Spleen (tissue), 11 donors: Measurements from ENCODE around the gene MAST4. TPM values are rescaled to one million over a fixed set of nuclear protein-coding genes. Genes with fewer than 3 reads are reported as not detected.

Experiments used
- DNase-seq: peaks from one replicate; pipeline ENCODE4 v3.0.0-alpha.2; 2020
- H3K27ac ChIP-seq, 8 donors: fragments of 200-600 bp; sonication (generic) in 7 of 8; 1 replicate in 4 of 8; 2 replicates in 4 of 8; pipeline versions ENCODE4 v1.5.0 to v1.8.0; 2016 to 2021; ENCODE audit warnings: inconsistent platforms in 4 of 8, mild to moderate bottlenecking in 4 of 8, moderate library complexity in 1 of 8
- H3K27me3 ChIP-seq, 7 donors: fragments of 200-600 bp; sonication (generic) in 6 of 7; replicated peaks in 1 of 7; 1 replicate in 4 of 7; 2 replicates in 3 of 7; pipeline versions ENCODE4 v1.5.0 to v1.8.0; 2016 to 2021; ENCODE audit warnings: inconsistent platforms in 3 of 7, mild to moderate bottlenecking in 1 of 7
- H3K36me3 ChIP-seq, 6 donors: fragments of 200-600 bp; sonication (generic) in 5 of 6; 1 replicate in 4 of 6; 2 replicates in 2 of 6; pipeline versions ENCODE4 v1.5.0 to v1.8.0; 2016 to 2021; ENCODE audit warnings: inconsistent platforms in 2 of 6
- H3K4me1 ChIP-seq, 6 donors: fragments of 200-600 bp; sonication (generic) in 5 of 6; 1 replicate in 3 of 6; 2 replicates in 3 of 6; pipeline versions ENCODE4 v1.5.0 to v1.8.0; 2016 to 2021; ENCODE audit warnings: inconsistent platforms in 3 of 6
- H3K4me3 ChIP-seq, 8 donors: fragments of 200-600 bp; sonication (generic) in 7 of 8; 1 replicate in 4 of 8; 2 replicates in 4 of 8; pipeline versions ENCODE4 v1.5.0 to v1.8.0; 2016 to 2021; ENCODE audit warnings: inconsistent platforms in 4 of 8, mild to moderate bottlenecking in 4 of 8, moderate library complexity in 2 of 8
- H3K9me3 ChIP-seq, 8 donors: fragments of 200-600 bp; sonication (generic) in 7 of 8; 1 replicate in 4 of 8; 2 replicates in 4 of 8; pipeline versions ENCODE4 v1.5.0 to v1.8.0; 2016 to 2021; ENCODE audit warnings: inconsistent platforms in 4 of 8
- POLR2A ChIP-seq, 3 donors: fragments of 450-650 bp; IDR thresholded peaks; one replicate each; pipeline ENCODE4 v1.5.1; 2017; ENCODE audit warnings: antibody characterized with exemption in 3 of 3, mild to moderate bottlenecking in 1 of 3
- POLR2AphosphoS5 ChIP-seq, 3 donors: sonication (generic); formaldehyde crosslinking; IDR thresholded peaks; one replicate each; pipeline ENCODE4 v1.5.1; 2017; ENCODE audit warnings: antibody characterized with exemption in 3 of 3
- WGBS, 5 donors: extraction: QIAGEN DNeasy Blood & Tissue Kit in 3 of 5; methylation state at CpG; one replicate each; pipeline versions ENCODE4 v1.1.5 to v1.1.7; 2013 to 2018; 5-methylcytosine and 5-hydroxymethylcytosine counted together
- intact Hi-C: fragments of 100-400 bp; cut with DNase I; formaldehyde crosslinking; loops from one replicate; pipeline ENCODE4 v1.15.0; 2023; ENCODE audit warnings: low total_unique reads
- polyA plus RNA-seq, 3 donors: library from polyadenylated mRNA; stranded (reverse); fragments of 200-250 nt; gene quantifications; one replicate each; pipeline ENCODE4 v1.2.1, GENCODE V29; 2013
- total RNA-seq, 7 donors: library from RNA; depleted of rRNA in 3 of 7; stranded (reverse); fragments of >200 nt in 3 of 7; fragmentation: NEBNext Ultra II Directional in 4 of 7; extraction: Animal tissue kit (Norgen Biotek cat#: 25700) in 4 of 7; gene quantifications; one replicate each; pipeline versions ENCODE4 v1.1.0 to v1.2.1, GENCODE V29; 2016 to 2021
- TF ChIP-seq, protein P1 (sequence below), 11 experiments: fragments of 200-600 bp in 7 of 11; fragments of 450-650 bp in 4 of 11; sonication (generic) in 4 of 11; IDR thresholded peaks in 8 of 11; conservative IDR thresholded peaks in 3 of 11; 1 replicate in 7 of 11; 2 replicates in 4 of 11; pipeline versions ENCODE4 v1.4.0 to v1.8.0; 2016 to 2021; ENCODE audit warnings: antibody characterized with exemption in 11 of 11, inconsistent platforms in 4 of 11, mild to moderate bottlenecking in 1 of 11
- donor health status: healthy with polysubstance abuse.
- donor health status: DM: no; HTN: no; CAD: no; lungs with moderate emphysema.
- donor health status: DM: no; HTN: no; CAD: no.
- donor health status: Bipolar disorder and iron deficiency.
- donor health status: healthy.
- donor health status: DM: no; HTN: no; CAD: no.
- donor health status: DM: yes; HTN: yes; CAD: no.

MAST4 gene
- total and polyA plus RNA-seq, 10 donors = 2.5 to 43.7 (median 25.4) TPM

DNA sequence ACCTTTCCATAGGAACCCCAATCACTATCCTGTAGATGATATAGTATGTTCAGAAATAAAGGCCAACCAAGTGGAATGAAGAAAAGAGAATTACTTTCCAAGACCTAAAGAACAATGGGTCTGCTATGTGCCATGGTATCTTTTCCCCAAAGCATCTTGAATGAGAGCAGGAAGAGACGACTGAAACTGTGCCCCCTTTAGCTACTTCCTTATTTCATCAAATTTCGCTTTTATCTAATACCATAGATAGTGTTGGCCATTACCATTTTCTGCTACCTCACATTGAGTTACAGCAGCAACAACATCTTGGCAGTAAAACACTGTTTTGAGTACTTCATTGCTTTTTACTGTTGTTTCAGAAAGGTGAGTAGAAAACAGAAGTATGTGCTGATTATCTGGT is 333.8 kb downstream of the MAST4 start:
- no peak for DNase-seq
- Histone ChIP-seq H3K27me3 (no peaks in the 10 kb centered on the region), H3K27ac (no peak overlapping the region), H3K9me3 (no peaks in the 10 kb centered on the region), H3K4me1 (no peaks in the 10 kb centered on the region), H3K36me3 (no peaks in the 10 kb centered on the region), H3K4me3 (no peak overlapping the region)
- intact Hi-C loops = no loop called here
- TF ChIP-seq POLR2A (IDR thresholded peaks at IDR 0.05) (no peak), POLR2AphosphoS5 (IDR thresholded peaks at IDR 0.05) (no peak)
- TF ChIP-seq, protein P1, sequence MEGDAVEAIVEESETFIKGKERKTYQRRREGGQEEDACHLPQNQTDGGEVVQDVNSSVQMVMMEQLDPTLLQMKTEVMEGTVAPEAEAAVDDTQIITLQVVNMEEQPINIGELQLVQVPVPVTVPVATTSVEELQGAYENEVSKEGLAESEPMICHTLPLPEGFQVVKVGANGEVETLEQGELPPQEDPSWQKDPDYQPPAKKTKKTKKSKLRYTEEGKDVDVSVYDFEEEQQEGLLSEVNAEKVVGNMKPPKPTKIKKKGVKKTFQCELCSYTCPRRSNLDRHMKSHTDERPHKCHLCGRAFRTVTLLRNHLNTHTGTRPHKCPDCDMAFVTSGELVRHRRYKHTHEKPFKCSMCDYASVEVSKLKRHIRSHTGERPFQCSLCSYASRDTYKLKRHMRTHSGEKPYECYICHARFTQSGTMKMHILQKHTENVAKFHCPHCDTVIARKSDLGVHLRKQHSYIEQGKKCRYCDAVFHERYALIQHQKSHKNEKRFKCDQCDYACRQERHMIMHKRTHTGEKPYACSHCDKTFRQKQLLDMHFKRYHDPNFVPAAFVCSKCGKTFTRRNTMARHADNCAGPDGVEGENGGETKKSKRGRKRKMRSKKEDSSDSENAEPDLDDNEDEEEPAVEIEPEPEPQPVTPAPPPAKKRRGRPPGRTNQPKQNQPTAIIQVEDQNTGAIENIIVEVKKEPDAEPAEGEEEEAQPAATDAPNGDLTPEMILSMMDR (IDR thresholded peaks at IDR 0.05 in 8 of 11, conservative IDR thresholded peaks at IDR 0.05 in 3 of 11) = no peak
- WGBS, 5 donors = 55 to 75% (median 64%) methylated on average over 2 of the region's 2 CpGs

DNA sequence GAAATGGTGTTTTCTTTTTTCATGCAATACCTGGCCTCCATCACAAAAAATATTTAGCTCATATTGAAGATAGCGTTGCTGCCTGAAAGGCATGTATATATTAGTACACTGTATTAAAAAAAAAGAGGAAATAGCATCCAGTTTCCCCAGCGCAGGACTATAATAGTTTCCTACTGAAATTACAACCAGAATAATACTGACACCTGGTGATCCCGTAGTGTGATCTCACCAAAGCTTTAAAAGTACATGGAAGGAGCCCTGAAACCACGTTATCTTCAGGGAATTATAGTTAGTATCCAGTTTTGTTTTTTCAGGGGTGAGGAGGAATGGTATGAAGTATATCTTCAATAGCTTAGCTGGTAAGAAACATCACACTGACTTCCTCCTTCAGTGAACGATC is 335.5 kb downstream of the MAST4 start:
- no peak overlapping the region for H3K4me3 ChIP-seq
- no peak overlapping the region for H3K27ac ChIP-seq
- no peaks in the 10 kb centered on the region for H3K27me3 ChIP-seq
- no peaks in the 10 kb centered on the region for H3K36me3 ChIP-seq
- no peaks in the 10 kb centered on the region for H3K4me1 ChIP-seq
- DNase-seq = no peak
- H3K9me3 ChIP-seq = no peaks in the 10 kb centered on the region
- TF ChIP-seq POLR2A (IDR thresholded peaks at IDR 0.05) (no peak), POLR2AphosphoS5 (IDR thresholded peaks at IDR 0.05) (no peak)
- TF ChIP-seq, protein P1 (IDR thresholded peaks at IDR 0.05 in 8 of 11, conservative IDR thresholded peaks at IDR 0.05 in 3 of 11) = no peak
- WGBS, 5 donors = 31 to 50% (median 39%) methylated on average over 5 of the region's 5 CpGs
- intact Hi-C loops = no loop called here

DNA sequence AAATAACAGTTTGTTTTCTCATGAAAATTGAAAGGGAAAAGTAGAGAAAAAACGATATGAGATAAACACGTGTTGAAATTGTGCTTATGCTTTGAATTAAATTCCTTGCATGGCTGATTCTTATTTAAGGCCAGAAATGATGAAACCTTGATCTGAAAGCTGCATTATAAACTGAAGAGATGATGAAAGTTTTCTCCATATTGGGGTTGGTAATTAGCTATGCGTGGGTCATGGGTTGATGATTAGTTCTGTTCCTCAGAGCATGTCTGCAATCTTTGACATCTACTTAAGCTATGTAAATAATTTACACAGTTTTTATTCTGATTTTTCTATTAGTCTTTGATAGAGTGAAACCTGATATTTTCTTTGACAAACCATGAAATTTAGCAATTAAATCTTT is 336.3 kb downstream of the MAST4 start:
- no peak overlapping the region for H3K27ac ChIP-seq
- TF ChIP-seq POLR2A (IDR thresholded peaks at IDR 0.05) = no peak
- TF ChIP-seq, protein P1 (IDR thresholded peaks at IDR 0.05 in 8 of 11, conservative IDR thresholded peaks at IDR 0.05 in 3 of 11) = no peak
- TF ChIP-seq POLR2AphosphoS5 (IDR thresholded peaks at IDR 0.05) = no peak
- no peak for DNase-seq
- intact Hi-C loops = no loop called here
- H3K4me1 ChIP-seq = no peaks in the 10 kb centered on the region
- no peaks in the 10 kb centered on the region for H3K36me3 ChIP-seq
- H3K27me3 ChIP-seq = no peaks in the 10 kb centered on the region
- 78 to 89% (median 86%) methylated on average over 3 of the region's 3 CpGs for WGBS, 5 donors
- H3K9me3 ChIP-seq = no peaks in the 10 kb centered on the region
- no peak overlapping the region for H3K4me3 ChIP-seq

DNA sequence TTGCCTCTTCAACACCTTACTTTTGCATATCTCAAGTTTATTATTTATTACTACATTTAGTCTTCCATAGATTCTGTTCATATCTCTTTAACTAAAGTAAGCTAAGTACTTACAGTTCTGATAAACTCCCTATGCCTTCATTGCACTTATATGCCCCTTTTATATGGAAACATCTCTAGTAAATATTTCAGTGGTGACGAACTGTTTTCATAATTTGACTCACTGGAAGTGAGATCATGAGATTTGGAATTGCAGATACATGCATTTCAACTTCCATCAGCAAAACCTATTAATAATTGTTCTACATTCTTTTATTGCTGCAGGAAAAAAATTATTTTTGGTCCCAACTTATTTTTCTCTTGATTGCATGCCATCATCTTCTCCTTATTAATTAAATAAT is 336.9 kb downstream of the MAST4 start:
- intact Hi-C loops = no loop called here
- DNase-seq = no peak
- H3K9me3 ChIP-seq = no peaks in the 10 kb centered on the region
- WGBS, 5 donors = 78 to 92% (median 84%) methylated on average over 1 of the region's 1 CpG
- no peaks in the 10 kb centered on the region for H3K27me3 ChIP-seq
- H3K27ac ChIP-seq = no peak overlapping the region
- H3K36me3 ChIP-seq = no peaks in the 10 kb centered on the region
- H3K4me1 ChIP-seq = no peaks in the 10 kb centered on the region
- TF ChIP-seq, protein P1 (IDR thresholded peaks at IDR 0.05 in 8 of 11, conservative IDR thresholded peaks at IDR 0.05 in 3 of 11) = no peak
- TF ChIP-seq POLR2A (IDR thresholded peaks at IDR 0.05) = no peak
- H3K4me3 ChIP-seq = no peak overlapping the region
